Peyer's patch (tissue), 4 donors: ENCODE measurements around the gene PRTG.

Experiments used
- POLR2A ChIP-seq, 2 donors: fragments of 450-650 bp; IDR thresholded peaks; one replicate each; pipeline ENCODE4 v1.5.1; 2017; ENCODE audit warnings: antibody characterized with exemption in 2 of 2, mild to moderate bottlenecking in 2 of 2, moderate library complexity in 2 of 2
- TF ChIP-seq, protein P1 (sequence below), 6 experiments: fragments of 450-650 bp in 4 of 6; fragments of 200-600 bp in 2 of 6; sonication (generic) in 1 of 6; IDR thresholded peaks; one replicate each; pipeline ENCODE4 v1.5.1; 2017 to 2019; ENCODE audit warnings: antibody characterized with exemption in 6 of 6, mild to moderate bottlenecking in 3 of 6, moderate library complexity in 1 of 6

DNA sequence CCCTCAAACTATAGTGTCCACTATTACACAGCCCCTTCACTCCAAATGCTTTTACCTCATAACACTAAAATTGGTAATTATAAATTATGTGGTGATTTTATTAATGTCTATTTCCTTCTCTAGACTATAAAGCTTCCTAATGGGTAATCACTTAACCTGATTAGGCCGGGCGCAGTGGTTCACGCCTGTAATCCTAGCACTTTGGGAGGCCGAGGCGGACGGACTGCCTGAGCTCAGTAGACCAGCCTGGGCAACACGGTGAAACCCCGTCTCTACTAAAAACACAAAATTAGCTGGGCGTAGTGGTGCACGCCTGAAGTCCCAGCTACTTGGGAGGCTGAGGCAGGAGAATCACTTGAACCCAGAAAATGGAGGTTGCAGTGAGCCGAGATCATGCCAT, 83.5 kb downstream of the PRTG start:
- TF ChIP-seq, protein P1, sequence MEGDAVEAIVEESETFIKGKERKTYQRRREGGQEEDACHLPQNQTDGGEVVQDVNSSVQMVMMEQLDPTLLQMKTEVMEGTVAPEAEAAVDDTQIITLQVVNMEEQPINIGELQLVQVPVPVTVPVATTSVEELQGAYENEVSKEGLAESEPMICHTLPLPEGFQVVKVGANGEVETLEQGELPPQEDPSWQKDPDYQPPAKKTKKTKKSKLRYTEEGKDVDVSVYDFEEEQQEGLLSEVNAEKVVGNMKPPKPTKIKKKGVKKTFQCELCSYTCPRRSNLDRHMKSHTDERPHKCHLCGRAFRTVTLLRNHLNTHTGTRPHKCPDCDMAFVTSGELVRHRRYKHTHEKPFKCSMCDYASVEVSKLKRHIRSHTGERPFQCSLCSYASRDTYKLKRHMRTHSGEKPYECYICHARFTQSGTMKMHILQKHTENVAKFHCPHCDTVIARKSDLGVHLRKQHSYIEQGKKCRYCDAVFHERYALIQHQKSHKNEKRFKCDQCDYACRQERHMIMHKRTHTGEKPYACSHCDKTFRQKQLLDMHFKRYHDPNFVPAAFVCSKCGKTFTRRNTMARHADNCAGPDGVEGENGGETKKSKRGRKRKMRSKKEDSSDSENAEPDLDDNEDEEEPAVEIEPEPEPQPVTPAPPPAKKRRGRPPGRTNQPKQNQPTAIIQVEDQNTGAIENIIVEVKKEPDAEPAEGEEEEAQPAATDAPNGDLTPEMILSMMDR (IDR thresholded peaks at IDR 0.05), result no peak
- no peak for TF ChIP-seq POLR2A (IDR thresholded peaks at IDR 0.05)
